Fibroblast of skin of right quadriceps (primary cell): ENCODE measurements around the gene FARSA.
A peak's percentile ranks its signal among the peaks of the same experiment; 100 is the strongest.
"Not testable (repeated sequence)": the region's sequence is repeated elsewhere in the genome, so short reads cannot be mapped to it uniquely, and the experiment has no call there.

Experiments
- DNase-seq: peaks from one replicate; pipeline ENCODE4 v3.0.0-alpha.2; 2013

The FARSA gene

GRCh38 chr19:12933287-12934072 lies at the start of gene FARSA:
Gene FARSA (minus strand): TSS chr19:12933711. CDS start chr19:12933696, 15 bp downstream.
- peak; percentile 87 for DNase-seq

- DNase-seq, result no peak
Measured at GRCh38 chr19:12983091-12983490, 49.6 kb upstream of the FARSA start.

- DNase-seq, result no peak
Measured at GRCh38 chr19:12982648-12983047, 49.1 kb upstream of the FARSA start.

GRCh38 chr19:12979974-12980373 lies 46.5 kb upstream of the FARSA start:
- no peak for DNase-seq

GRCh38 chr19:12976109-12976508 lies 42.6 kb upstream of the FARSA start:
- DNase-seq, result not testable (repeated sequence)

GRCh38 chr19:12975221-12975741 lies 41.8 kb upstream of the FARSA start:
- no peak for DNase-seq

GRCh38 chr19:12974301-12975220 lies 41.0 kb upstream of the FARSA start:
- DNase-seq, result no peak

GRCh38 chr19:12973236-12973635 lies 39.7 kb upstream of the FARSA start:
- DNase-seq, result no peak

- DNase-seq, result no peak
Measured at GRCh38 chr19:12970070-12970820, 36.7 kb upstream of the FARSA start.

GRCh38 chr19:12969292-12969988 lies 35.9 kb upstream of the FARSA start, which contains the start of gene DAND5:
Gene DAND5 (plus strand): TSS chr19:12969576. CDS start chr19:12969661, 85 bp downstream.
- no peak for DNase-seq

GRCh38 chr19:12967907-12968306 lies 34.4 kb upstream of the FARSA start:
- DNase-seq, result no peak

- no peak for DNase-seq
Measured at GRCh38 chr19:12965812-12966135, 32.3 kb upstream of the FARSA start.

GRCh38 chr19:12965017-12965811 lies 31.7 kb upstream of the FARSA start:
- DNase-seq, result peak; percentile 68

- no peak for DNase-seq
Measured at GRCh38 chr19:12959481-12959880, 26.0 kb upstream of the FARSA start.

- DNase-seq, result not testable (repeated sequence)
Measured at GRCh38 chr19:12957389-12957952, 24.0 kb upstream of the FARSA start.

- DNase-seq, result peak; percentile 80
Measured at GRCh38 chr19:12956446-12957388, 23.2 kb upstream of the FARSA start, which contains the start of gene GADD45GIP1. Gene GADD45GIP1 (minus strand): TSS chr19:12957223. CDS start chr19:12957212, 11 bp downstream.

GRCh38 chr19:12955996-12956395 lies 22.5 kb upstream of the FARSA start:
- DNase-seq, result no peak

GRCh38 chr19:12955575-12955974 lies 22.1 kb upstream of the FARSA start:
- not testable (repeated sequence) for DNase-seq

- no peak for DNase-seq
Measured at GRCh38 chr19:12954612-12954962, 21.1 kb upstream of the FARSA start.
